Camera-type eye (tissue), 1 donor: Measurements from ENCODE around the gene MTRF1L. TPM values are rescaled to one million over a fixed set of nuclear protein-coding genes. Genes with fewer than 3 reads are reported as not detected.

Source experiments
- total RNA-seq: library from RNA; depleted of rRNA; stranded (reverse); fragments of >200 nt; gene quantifications from one replicate; pipeline ENCODE4 v1.2.3, GENCODE V29; 2014

Gene MTRF1L
- total RNA-seq = 20.9 TPM

GRCh38 chr6:153002613-153003365 lies at the start of gene MTRF1L:
TSS of gene MTRF1L (minus strand) at chr6:153002709. CDS start at chr6:153002685, 24 bp downstream.

GRCh38 chr6:152982904-152983636 lies 19.4 kb downstream of the MTRF1L start, which contains the start of gene FBXO5:
TSS of gene FBXO5 (minus strand) at chr6:152983041. CDS start at chr6:152982959, 82 bp downstream.

Other genes with a start within 250 kb of the MTRF1L start
- gene FBXO5, start 19.7 kb downstream of the MTRF1L start, total RNA-seq = 15.3 TPM
- 17.1 TPM for gene RGS17, start 128.6 kb upstream of the MTRF1L start, total RNA-seq